GM12801 (cell line): Measurements from ENCODE around the gene NOP10.

Experiments
- TF ChIP-seq, protein P1 (sequence below): IDR thresholded peaks from one replicate; pipeline ENCODE4 v1.5.1; 2011; ENCODE audit warnings: control low read depth; ENCODE audit not compliant: insufficient read length; ENCODE audit errors: extremely low read depth

NOP10 gene

DNA sequence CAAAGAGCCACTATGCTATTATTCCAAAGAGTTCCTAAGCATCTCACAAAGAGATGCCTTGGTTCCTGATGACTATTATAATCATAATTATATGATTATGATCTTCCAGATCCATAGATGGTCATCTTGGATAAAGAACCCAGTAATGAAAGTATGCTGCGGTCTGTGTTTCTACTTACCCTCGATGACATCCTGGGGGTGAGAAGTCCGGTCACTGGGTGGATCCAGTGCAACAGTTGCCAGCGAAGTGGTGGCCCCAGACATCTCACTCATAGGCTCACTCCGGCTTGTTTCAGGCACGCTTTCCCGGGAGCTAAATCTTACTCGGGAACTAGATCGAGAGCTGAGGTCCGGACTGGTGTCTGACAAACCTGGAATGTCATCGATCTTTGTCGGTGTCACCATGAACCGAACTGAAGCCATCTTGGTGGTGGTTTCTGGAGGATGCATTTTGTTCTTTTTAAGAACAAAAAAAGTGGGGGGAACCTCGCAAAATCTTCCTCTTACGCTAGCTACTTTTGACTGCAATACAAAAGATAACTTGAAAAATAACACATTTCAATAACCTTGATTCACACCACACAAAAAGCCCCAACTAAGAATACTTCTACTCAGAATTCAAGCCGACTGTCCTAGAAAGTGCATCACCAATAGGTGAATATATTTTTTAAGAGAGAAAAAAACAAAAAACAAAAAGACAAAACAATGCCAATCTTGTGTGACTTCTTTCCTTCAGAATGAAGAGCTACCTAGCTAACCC is 6.5 kb downstream of the NOP10 start:
- TF ChIP-seq, protein P1, sequence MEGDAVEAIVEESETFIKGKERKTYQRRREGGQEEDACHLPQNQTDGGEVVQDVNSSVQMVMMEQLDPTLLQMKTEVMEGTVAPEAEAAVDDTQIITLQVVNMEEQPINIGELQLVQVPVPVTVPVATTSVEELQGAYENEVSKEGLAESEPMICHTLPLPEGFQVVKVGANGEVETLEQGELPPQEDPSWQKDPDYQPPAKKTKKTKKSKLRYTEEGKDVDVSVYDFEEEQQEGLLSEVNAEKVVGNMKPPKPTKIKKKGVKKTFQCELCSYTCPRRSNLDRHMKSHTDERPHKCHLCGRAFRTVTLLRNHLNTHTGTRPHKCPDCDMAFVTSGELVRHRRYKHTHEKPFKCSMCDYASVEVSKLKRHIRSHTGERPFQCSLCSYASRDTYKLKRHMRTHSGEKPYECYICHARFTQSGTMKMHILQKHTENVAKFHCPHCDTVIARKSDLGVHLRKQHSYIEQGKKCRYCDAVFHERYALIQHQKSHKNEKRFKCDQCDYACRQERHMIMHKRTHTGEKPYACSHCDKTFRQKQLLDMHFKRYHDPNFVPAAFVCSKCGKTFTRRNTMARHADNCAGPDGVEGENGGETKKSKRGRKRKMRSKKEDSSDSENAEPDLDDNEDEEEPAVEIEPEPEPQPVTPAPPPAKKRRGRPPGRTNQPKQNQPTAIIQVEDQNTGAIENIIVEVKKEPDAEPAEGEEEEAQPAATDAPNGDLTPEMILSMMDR = no peak

DNA sequence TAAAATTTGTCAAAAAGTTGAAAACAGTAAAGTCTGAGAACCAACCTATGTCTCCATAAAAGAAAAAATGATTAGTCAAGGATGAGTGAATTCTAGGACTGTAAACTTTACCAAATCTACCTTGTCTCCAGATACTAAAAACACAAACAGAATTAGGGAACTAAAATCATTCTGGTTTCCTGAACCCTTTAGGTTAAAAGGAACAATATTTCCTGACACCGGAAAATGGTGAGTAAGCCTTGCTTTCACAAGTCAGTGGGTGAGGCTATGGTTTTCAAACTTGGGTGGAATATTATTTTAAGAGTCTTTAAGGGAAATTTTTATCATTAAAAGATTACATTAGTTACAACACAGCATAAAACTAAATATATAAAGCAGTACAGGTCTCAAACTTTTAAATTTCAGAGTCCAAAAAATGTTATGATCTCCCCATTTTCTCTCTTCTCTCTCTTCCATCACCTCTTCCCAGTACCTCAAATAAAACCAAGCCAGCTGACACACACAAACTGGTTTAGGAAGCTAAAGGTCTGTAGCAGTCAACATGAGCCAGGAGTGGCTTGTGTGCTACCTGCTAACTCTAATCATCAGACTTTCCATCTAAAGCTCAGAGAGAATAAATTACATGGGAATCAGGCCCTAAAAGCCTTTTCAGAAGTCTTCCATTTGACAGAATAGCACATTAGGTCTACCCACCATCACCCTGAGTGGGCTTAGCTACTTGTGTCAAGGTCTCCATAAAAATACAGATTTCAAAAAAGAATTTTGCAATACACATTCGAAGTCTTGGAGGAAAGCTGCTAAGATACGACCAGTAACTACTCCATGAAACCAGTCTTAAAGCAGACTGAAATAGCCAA is 7.5 kb downstream of the NOP10 start:
- TF ChIP-seq, protein P1 = no peak

- TF ChIP-seq, protein P1 = no peak
These were observed 8.3 kb downstream of the NOP10 start for GRCh38 chr15:34334672-34335071.

GRCh38 chr15:34332553-34333120 is 10.3 kb downstream of the NOP10 start:
- TF ChIP-seq, protein P1 = no peak

DNA sequence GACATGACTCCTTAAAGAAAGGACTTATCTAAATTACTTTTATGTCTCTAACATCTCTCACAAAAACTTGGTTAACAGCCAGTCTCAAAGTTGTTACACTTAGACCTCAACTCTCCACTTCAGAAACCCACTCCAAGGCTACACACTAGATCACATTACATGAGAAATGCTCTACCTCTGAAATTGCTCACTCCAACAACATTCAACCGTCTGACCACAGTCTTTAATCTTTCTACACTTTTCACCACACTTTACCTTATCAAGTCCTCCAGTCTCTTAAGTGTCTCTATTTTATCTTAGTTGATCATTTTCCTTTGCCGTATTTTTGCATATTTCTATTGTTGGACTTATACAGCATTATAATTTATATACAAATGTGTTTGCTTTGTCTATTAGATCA is 11.1 kb downstream of the NOP10 start:
- TF ChIP-seq, protein P1 = no peak

- TF ChIP-seq, protein P1 = no peak
These were observed 12.7 kb downstream of the NOP10 start for GRCh38 chr15:34330279-34330678.

GRCh38 chr15:34329006-34329405 is 13.9 kb downstream of the NOP10 start:
- TF ChIP-seq, protein P1 = no peak
